ENCODE measurements around the gene SLC6A11.

Gene SLC6A11

DNA sequence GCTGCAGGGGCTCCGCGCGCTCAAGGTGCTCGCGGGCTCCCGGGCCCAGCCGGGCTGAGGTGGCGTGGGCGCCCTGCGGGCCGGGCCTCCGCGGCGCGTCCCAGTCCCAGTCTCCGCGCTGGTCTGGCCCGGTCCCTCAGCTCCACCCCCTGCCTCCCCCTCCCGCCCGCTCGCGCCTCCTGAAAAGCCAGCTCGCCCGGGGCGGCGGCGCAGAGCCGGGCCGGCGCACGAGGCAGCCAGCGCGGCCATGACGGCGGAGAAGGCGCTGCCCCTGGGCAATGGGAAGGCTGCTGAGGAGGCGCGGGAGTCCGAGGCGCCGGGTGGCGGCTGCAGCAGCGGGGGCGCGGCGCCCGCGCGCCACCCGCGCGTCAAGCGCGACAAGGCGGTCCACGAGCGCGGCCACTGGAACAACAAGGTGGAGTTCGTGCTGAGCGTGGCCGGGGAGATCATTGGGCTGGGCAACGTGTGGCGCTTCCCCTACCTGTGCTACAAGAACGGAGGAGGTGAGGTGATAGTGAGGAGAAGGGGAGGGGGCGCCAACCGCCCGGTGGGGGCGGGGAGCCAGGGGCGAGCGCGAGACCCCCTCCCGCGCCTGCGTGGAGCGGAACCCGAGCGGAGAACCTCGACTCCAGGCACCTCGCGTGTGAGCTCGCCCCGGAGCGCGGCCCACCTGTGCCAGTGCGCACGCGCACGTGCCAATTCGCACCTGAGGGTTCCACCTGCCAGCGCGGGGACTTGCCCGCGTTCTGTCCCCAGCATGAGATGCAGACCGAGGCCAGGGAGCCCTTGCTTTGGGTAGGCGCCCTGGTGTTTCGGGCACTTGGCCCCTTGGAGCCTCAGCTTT lies at the start of gene SLC6A11:
TSS of gene SLC6A11 (plus strand) at position 210 of the 844 bp plus-strand sequence. CDS start at position 248, 38 bp downstream.
- no peak within 1 kb of the TSS for H3K4me3 ChIP-seq (ENCODE audit: low read depth, low read length)
- no peak for DNase-seq (ENCODE audit: low read depth)

DNA sequence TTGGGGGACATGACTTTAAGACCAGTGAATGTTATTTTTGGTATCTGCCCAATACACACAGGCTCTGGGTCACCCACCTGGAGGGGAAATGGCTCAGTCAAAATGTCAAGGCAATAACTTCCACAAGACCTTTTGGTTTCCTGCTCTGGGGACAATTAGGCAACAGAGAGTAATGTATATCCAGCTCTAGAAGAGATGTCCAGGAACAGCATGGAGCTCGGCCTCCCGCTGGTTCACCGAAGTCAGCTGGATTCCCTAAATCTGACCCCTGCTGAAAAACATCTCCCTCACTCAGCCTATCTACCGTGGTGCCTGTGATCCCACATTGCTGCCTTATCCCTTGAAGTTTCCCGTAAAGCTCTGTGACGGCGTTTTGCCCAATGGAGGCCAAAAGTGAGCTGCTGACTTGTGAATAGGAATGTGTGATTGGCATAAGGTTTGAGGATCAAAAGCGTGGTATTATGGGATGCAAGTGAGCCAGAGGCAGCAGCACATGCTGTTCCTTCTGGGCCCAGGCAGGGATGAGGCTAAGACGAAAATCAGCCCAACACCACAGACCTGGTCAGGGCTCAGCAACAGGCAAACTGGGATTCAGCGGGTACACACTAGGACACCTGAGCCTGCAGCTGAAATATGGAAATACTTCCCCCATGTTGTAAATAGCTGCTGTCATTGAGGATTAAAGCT lies 47.2 kb upstream of the SLC6A11 start:
- DNase-seq (ENCODE audit: low read depth) = no peak
- no peak overlapping the region for H3K4me3 ChIP-seq (ENCODE audit: low read depth, low read length)

DNA sequence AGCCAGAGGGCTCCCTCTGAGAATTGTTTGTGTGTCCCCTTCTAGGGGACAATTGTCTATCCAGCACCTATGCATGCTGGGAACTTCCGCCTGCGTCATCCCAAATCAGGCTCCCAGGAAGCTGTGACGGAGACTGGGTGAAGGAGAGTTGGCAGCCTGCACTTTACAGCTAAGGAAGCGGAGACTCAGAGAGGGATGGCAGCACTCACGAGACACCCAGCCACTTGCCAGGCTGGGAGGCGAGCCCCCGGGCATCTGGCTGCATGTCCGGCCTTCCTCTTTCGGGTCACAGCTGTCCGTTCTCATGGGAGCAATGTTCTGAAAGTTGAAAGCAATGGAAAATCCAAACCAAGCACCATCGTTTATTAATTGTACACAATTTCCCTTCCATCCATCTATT lies 45.5 kb upstream of the SLC6A11 start:
- H3K4me3 ChIP-seq (ENCODE audit: low read depth, low read length) = no peak overlapping the region
- no peak for DNase-seq (ENCODE audit: low read depth)

DNA sequence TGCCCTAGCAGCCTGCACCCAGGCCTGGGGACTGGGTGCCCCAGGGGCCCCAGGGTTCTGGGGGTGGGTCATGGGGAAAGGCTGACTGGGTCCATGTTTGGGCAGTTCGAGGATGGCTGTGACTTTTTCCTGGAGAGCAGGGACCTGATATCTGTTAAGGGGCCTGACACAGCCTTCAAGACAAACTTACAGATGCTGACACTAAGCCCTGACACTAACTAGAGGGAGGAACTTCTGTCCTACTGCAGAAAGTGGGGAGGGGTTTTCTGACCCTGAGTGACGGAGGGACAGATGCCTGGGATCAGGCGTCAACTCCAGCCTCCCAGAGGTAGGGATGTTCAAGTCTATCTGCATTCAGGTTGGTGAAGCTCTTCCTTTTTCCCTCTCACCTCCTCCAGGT lies 45.0 kb upstream of the SLC6A11 start:
- no peak for DNase-seq (ENCODE audit: low read depth)
- H3K4me3 ChIP-seq (ENCODE audit: low read depth, low read length) = no peak overlapping the region

DNA sequence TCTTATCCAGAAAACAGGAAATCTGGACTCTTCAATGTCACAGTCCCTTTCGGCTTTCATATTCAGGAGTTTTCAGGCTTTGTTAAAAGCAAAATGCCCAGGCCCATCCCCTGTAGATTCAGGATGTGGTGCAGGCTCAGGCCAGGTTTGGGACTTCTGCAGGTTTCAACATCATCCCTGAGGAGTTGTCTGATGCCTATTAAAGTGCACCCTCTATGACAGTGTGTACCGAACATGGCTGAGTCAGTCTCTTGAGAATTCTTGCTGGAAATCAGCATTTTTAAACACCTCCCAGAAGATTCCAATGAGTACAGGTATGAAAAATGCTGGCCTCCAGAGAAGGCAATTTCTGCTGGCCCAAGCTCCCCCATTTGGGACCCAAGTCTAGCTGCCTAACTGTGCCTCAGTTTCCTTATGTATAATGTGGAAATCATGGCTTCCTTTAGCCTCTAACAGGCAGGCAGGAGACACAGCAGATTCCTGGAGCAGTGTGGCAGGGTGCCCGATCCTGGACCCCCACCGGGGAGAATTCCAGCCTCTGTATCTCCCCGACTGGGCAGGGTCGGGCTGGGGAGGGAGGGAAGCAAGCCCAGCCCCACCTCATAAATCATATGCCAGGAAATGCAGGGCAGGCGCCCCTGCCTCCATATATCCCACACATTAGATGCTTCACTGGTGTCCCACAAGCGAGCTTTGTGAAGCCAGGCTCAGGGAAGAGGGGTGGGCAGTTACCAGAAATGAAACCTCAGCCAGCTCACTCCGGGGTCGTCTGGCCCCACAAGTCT lies 44.4 kb upstream of the SLC6A11 start:
- DNase-seq (ENCODE audit: low read depth) = no peak
- no peak overlapping the region for H3K4me3 ChIP-seq (ENCODE audit: low read depth, low read length)

DNA sequence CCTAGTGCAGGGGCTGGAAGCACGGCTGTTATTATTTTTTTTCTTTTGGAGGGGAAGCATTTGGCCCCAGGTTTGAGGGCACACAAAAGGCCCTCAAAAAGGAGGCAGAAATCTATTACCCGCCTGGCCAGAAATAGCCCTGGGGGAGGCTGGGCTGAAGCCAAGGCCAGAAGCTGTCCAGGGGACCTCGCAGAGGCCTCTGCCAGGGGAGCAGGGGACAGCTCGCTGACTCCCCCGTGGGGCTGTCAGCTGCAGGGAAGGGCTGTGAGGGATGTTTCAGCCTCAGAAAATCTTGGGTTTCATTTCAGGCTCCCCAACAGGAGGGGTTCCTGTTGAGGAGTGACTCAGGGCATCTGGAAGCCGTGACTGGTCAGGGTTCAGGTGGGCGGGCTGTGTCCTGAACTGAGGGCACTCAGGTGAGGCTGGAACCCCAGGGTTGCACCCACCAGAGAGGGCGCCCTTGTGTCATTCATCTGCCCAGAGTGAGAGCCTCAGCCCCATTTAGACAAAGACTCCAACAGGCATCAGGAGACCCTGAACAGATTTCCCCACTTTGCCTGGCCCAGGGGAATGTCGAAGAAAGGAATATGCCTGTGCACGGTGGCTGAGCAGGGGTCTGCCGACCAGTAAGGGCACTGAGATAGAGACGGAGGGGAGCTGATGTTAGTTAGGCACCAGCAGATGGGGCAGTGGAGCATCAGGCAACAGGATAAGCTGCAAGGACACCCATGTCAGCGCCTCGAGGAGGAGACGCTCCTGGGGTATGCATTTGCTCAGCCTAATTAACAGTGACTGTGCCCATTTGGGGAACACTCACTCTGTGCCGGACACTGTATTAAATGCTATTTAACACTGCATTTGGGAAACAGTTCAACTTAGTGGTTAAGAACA lies 43.5 kb upstream of the SLC6A11 start:
- DNase-seq (ENCODE audit: low read depth) = no peak
- H3K4me3 ChIP-seq (ENCODE audit: low read depth, low read length) = no peak overlapping the region

DNA sequence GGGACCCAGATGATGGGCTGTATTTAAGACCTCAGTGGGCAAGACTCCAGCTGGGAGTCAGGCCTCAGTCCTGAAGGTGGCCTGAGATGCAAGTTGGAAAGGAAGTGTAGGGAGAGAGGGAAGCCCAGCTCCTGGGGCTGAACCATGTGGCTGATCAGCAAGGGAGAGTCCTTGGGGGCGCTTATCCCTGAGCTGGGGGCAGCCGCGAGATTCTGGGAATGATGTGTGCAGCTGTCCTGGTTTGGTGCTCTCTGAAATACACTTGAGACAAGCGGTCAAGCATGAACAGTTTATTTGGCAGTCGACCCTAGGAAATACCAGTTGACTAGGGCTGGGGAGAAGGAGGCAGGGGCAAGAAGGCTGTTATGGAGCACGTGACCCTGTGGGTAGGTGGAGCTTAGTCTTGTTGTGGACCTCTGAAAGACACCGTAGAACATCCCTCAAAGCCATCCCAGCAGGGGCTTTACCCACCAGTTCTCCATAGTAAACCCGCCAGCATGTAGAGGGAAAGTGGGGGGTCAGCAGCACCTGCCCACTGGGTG lies 41.8 kb upstream of the SLC6A11 start:
- DNase-seq (ENCODE audit: low read depth) = no peak
- H3K4me3 ChIP-seq (ENCODE audit: low read depth, low read length) = no peak overlapping the region

DNA sequence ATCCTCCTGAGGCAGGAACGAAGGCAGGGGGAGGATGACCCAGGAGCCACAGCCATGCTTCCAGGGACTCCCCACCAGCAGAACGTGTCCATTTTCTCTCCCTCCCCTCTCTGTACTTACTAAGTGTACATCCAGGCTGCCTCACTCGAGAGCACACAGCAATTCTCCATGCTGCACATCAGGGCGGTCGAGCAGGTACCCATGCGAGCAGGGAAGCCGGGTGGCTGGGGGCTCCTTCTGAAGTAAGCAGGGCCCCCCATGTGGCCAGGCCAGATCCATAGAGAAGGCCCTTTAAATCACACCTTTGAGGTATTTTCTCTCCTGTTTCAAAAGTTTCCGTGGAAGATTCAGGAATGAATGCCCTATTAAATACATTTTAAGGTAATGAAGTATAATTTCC lies 41.2 kb upstream of the SLC6A11 start:
- H3K4me3 ChIP-seq (ENCODE audit: low read depth, low read length) = no peak overlapping the region

DNA sequence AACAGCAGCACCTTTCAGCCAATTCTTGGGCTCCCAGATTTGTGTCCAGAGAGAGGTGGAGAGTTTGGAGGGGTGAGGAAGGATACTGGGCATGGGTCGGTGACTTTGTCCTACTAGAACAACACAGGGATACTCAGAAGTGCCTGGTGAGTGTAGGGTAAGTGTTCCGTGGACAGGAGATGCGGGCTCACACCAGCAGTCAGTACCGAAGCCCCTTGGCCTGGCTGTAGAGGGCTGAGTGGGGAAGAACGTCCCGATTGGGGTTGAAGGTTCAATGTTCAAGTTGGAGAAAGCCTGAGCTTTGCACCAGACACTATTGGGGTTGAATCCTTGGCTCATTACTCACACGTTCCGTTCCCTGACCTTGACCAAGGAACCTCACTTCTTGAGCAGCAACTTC lies 40.8 kb upstream of the SLC6A11 start:
- DNase-seq (ENCODE audit: low read depth) = no peak

More for the DNA sequence above, 41.2 kb upstream of the SLC6A11 start:
- DNase-seq (ENCODE audit: low read depth) = no peak

DNA sequence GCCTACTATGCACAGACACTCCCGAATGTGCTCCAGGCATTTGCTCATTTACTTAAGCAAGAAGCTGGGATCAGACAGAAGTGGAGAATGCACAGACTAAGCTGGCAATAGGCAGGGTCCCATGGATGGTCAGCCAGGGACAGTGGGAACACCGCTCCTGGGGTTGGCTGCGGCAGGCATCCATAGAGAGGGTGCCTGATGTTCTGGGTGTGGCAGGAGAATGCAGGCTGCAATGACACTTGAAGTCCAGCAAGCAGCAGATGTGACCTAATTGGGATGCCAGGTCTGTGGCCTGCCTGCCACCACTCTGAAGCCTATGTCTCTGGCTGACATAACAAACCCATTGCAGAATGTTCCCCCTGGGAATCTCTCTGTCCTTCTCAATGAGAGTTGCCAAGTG lies 40.2 kb upstream of the SLC6A11 start:
- DNase-seq (ENCODE audit: low read depth) = no peak
- H3K4me3 ChIP-seq (ENCODE audit: low read depth, low read length) = no peak overlapping the region

More for the DNA sequence above, 40.8 kb upstream of the SLC6A11 start:
- no peak overlapping the region for H3K4me3 ChIP-seq (ENCODE audit: low read depth, low read length)

DNA sequence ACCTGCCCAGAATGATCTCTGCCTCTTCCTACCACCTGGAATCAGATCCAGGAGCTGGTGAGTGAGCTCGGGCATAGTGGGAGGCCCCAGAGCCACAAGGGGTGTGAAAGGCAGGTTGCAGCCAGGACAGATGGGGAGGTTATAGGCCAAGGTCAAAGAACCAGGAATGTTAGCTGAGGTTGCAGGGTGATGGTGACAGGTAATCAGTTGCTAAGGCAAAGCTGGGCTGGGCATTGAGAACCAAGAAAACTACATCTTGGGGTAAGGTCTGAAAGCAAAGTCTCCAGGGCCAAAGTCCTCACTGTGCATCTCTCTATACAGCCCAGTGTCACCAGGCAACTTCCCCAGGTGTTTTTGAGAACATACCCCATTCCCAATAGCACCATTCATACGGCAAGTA lies 38.4 kb upstream of the SLC6A11 start:
- DNase-seq (ENCODE audit: low read depth) = no peak
- H3K4me3 ChIP-seq (ENCODE audit: low read depth, low read length) = no peak overlapping the region

DNA sequence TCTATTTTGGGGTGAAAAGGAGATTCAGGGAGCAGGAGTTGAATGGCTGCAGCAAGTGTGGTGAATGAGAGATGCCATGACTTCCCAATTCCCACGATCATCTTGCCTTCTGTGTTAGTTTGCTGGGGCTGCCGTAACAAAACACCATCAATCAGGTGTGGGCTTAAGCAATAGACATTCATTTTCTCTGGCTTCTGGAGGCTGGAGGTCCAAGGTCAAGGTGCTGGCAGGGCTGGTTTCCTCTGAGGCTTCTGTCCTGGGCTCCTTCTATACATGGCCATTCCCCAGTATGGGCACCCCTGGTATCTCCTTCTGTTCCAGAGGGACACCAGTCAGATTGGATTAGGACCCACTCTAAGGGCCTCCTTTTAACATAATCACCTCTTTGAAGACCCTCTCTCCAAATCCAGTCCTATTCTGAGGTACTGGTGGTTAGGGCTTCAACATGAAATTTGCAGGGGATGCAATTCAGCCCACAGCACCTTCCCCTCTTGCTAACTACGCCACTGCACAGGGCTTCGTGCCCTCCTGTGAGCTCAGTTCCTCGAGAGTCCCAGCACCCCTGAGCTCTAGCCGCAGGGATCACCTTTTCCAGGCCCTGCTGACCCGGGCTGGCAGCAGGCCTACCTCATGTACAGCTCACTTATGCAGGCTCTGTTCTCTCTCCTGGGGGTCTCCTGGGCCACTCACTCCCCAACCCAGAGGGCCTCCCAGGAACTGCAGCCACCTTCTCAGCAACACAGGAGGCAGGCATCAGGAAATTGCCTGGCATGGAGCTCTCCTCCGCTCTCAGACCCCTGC lies 37.3 kb upstream of the SLC6A11 start:
- H3K4me3 ChIP-seq (ENCODE audit: low read depth, low read length) = no peak overlapping the region
- DNase-seq (ENCODE audit: low read depth) = no peak

DNA sequence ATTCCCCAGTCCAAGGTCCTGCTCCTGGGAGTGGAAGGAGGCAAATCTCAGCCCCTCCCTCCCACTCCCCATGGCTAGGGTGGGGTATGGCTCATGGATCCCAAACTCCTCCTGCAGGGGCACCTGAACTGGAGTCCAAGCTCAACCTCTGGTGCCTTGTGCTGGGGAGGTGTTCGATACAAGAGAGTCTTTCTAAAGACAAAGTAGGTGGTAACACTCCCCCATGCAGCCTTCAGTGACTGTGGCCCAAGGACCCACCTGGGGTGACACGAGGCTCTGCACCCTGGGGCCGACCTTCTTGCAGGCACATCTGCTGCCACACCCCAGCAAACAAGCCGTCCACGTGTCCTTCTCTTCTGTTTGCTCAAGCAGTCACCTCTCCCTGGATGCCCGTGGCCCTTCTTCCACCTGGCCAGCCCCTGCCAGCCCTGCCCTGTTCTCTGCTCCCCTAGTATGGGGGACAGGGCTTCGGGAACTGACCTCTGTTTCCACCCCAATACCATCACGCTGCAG lies 36.7 kb upstream of the SLC6A11 start:
- H3K4me3 ChIP-seq (ENCODE audit: low read depth, low read length) = no peak overlapping the region
- no peak for DNase-seq (ENCODE audit: low read depth)

DNA sequence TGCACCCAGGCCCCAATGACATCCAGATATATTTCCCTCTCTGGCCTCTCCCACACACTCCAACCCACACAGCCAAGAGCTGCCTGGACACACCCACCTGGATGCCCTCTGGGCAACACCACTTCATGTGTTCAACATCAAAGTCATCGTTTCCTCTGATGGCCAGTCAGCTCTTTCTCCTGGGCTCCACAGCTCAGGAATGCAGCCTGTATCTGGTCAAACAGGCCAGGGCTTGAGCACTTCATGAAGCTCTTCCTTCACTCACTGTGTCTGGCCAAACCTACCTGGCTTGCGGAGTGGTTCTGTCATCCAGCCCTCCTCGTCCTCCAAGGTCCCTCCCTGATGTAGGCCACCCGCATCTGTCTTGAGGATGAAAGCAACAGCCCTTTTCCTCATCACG lies 35.8 kb upstream of the SLC6A11 start:
- no peak for DNase-seq (ENCODE audit: low read depth)

DNA sequence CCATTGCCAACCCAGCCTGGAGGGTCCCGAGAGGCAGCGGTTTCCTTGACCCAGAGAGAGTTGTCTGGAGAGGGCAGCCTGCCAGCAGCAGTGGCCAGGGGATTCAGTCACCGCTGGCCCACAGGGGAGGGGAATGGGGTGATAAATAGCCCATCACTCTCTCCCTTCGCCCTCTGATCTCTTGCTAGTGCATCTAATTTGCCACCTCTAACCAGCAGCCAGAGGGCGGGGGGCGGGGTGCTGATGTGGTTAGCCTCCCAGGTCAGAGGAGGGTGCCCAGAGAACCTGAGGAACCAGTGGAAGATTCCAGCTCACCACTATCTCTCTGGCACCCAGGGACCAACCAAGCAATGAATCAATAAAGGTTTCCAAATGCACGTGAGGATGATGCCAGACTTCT lies 35.1 kb upstream of the SLC6A11 start:
- H3K4me3 ChIP-seq (ENCODE audit: low read depth, low read length) = no peak overlapping the region
- no peak for DNase-seq (ENCODE audit: low read depth)

More for the DNA sequence above, 35.8 kb upstream of the SLC6A11 start:
- H3K4me3 ChIP-seq (ENCODE audit: low read depth, low read length) = no peak overlapping the region

DNA sequence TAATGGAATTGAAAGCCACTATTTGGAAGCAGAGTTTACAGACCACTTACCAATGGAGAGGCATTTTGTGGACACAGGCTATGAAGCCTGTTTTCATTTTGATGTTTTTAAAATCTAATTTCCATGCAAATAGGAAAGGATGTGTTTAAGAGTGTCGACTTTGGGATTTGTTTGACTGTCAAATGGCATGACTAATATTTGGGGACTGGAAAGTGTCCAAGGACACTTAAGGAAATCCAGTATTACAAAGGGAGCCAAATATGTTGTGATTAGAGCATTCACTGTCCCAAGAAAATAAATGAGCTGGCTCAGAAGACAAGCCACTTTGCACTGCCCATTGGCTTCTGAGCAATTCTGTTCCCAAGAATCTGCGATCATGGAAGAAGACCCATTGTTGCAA lies 34.0 kb upstream of the SLC6A11 start:
- DNase-seq (ENCODE audit: low read depth) = no peak
- no peak overlapping the region for H3K4me3 ChIP-seq (ENCODE audit: low read depth, low read length)

DNA sequence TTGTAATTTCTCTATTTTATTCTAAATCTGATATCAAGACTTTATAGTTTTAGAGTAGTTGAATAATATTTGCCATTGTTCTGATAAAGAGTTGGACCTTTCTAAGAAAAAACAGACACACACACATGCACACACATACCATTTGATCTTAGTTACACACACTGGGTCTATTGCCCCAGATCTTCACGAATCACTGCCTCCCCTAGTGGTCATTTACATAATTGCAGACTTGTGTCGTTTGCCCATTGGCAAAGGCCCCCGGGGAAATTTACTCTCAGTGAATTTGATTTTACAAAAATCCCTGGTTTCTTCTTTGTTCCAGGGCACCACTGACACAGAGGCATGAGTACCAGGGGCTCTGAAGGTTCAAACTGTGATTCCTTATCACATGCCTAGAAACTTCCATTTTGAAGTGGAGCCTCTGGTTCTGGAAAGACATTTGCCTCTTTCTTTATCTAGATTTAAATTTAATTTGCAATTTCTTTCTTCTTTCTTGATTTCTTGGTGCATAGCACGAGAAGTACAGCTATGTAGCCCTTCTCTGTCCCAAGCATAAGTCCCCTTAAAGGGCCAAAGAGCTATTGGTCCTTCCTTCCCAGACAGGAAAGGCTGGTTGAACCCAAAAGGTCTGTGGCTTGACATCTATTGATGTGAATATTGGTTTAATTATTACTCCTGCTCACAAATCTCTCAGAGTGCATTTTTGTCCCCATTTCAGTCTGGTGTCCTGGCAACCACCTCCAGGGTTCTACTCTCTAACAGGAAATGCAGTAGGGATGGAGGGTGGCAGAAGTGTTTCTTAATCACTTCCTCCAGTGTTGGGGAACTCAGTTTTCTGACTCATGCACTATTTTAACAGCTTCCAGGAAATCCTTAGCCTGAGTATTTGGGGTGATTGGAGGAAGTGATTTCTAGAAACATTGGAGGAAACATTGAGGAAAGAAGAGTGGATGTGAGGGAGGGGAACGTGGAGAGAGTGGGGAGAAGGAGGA lies 32.4 kb upstream of the SLC6A11 start:
- H3K4me3 ChIP-seq (ENCODE audit: low read depth, low read length) = no peak overlapping the region
- no peak for DNase-seq (ENCODE audit: low read depth)
